D341Med (cell line): ENCODE data around the gene CDC6.

Experiments
- DNase-seq: peaks from one replicate; pipeline ENCODE4 v3.0.0; 2012; ENCODE audit warnings: low spot score

CDC6 gene, protein sequence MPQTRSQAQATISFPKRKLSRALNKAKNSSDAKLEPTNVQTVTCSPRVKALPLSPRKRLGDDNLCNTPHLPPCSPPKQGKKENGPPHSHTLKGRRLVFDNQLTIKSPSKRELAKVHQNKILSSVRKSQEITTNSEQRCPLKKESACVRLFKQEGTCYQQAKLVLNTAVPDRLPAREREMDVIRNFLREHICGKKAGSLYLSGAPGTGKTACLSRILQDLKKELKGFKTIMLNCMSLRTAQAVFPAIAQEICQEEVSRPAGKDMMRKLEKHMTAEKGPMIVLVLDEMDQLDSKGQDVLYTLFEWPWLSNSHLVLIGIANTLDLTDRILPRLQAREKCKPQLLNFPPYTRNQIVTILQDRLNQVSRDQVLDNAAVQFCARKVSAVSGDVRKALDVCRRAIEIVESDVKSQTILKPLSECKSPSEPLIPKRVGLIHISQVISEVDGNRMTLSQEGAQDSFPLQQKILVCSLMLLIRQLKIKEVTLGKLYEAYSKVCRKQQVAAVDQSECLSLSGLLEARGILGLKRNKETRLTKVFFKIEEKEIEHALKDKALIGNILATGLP

GRCh38 chr17:40287494-40288369 is at the start of gene CDC6:
CDC6 (plus strand) TSS chr17:40287879; CDS start chr17:40289421, 1,542 bp downstream.
- DNase-seq, result peak; percentile 99

GRCh38 chr17:40241252-40241834 is 46.3 kb upstream of the CDC6 start:
- no peak for DNase-seq

GRCh38 chr17:40242774-40243173 is 44.9 kb upstream of the CDC6 start:
- DNase-seq, result no peak

- DNase-seq, result no peak
Observed at GRCh38 chr17:40243761-40244160, 43.9 kb upstream of the CDC6 start.

DNA sequence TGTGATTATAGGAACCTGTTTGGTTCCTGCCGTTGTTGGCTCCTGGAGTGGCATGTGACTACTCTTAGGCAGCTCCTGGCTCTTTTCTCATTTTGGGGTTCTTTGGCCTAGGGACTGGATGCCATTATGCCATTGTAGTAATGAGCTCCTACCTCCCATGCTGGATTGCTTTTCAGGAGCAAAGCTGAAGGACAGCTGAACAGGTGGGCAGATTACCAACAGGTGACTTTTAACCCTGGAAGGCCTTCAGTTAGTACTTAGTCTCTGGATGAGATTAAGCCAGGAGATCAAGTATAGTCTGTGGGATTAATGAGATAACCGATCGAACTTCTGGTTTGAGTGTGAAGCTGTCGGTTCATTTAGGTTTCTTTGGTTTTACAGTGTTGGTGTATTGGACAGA is 43.4 kb upstream of the CDC6 start:
- DNase-seq, result no peak

DNA sequence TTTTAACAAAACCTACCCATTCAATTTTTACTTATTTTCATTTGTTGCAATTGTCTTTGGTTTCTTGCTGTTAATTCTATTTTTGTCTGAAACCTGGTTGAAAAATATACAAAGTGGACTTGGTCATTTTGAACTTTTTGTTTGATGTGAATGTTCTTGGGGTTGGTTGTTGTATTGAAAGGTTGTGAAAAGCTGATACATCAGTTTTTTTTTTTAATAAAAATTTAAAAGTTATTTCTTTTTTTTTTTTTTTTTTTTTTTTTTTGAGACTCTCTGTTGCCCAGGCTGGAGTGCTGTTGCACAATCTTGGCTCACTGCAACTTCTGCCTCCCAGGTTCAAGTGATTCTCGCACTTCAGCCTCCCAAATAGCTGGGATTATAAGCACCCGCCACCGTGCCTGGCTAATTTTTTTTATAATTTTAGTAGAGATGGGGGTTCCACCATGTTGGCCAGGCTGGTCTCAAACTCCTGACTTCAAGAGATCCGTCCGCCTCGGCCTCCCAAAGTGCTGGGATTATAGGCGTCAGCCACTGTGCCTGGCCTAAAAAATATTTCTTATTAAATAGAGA is 39.7 kb upstream of the CDC6 start:
- DNase-seq, result no peak

GRCh38 chr17:40248507-40248906 is 39.2 kb upstream of the CDC6 start:
- no peak for DNase-seq

DNA sequence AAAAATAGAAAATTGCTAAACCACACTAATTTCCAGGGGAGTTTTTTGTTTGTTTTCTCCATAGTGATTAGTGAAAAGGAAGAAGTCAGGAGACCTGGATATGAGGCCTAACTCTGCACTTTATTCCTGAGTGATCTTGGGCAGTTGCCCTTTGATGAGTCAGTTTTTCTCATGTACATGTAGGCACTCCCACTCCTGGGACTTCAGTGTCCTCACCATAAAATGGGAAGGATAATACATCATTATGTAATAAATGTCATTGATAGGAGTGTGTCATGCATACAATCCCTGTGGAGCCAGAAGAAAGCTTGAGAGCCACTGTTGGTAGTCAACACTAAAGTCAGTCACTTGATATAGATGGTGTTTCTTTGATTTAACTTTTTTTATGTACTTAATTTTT is 36.1 kb upstream of the CDC6 start:
- DNase-seq, result no peak

DNA sequence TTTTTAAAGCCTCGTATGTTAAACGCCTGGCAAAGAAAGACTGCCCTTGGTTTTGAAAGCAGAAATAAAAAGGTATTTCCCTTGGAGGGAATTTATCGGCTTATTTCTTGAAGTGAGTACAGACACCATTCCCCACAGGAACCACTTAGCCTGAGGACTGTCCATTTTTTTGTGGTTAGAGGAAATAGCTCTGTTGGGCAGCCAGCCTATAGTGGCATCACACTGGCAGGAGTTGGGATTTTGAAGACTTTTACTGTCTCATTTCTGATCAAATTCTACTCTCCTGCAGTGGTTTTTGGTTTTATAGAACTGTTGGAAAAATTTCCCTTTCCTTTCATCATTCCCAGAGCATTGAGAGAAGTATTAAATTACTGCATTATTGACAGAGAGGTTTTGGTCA is 34.1 kb upstream of the CDC6 start:
- no peak for DNase-seq

GRCh38 chr17:40259505-40259904 is 28.2 kb upstream of the CDC6 start:
- no peak for DNase-seq

DNA sequence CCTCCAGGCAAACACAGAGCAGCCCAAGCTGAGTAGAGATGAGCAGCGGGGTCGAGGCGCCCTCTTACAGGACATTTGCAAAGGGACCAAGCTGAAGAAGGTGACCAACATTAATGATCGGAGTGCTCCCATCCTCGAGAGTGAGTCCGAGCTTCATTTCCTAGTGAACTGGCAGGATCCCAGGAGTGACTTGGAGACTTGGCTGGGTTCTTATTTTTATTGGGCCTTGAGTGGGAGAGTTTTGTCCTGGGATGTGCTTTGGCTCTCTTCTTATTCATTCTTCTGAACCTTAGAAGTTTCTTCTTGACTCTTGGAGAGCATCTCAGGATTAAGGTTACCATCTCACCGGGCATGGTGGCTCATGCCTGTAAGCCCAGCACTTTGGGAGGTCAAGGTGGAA is 27.2 kb upstream of the CDC6 start:
- DNase-seq, result no peak

- DNase-seq, result no peak
Observed at GRCh38 chr17:40264458-40265185, 23.1 kb upstream of the CDC6 start.

DNA sequence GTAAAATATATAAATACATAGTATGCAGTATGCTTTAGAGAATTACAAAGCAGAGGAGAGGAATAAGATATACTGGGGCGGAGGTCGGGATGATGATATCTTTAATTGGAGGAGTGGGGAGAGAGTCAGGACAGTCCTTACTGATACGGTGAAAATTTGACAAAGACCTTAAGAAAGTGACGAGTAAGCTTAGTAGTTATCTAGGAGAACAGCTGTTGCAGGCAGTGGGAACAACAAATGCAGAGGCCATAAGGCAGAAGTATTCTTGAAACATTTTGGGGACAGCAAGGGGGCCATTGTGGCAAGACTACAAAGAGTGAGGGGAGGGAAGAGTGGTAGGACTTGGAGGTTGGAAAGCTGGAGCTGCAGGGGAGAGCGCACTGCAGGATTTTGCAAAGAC is 22.3 kb upstream of the CDC6 start:
- DNase-seq, result no peak

- DNase-seq, result no peak
Observed at GRCh38 chr17:40266882-40267281, 20.8 kb upstream of the CDC6 start.

- no peak for DNase-seq
Observed at GRCh38 chr17:40268141-40268712, 19.5 kb upstream of the CDC6 start.

- no peak for DNase-seq
Observed at GRCh38 chr17:40278414-40278813, 9.3 kb upstream of the CDC6 start.

- no peak for DNase-seq
Observed at GRCh38 chr17:40279402-40279801, 8.3 kb upstream of the CDC6 start.

DNA sequence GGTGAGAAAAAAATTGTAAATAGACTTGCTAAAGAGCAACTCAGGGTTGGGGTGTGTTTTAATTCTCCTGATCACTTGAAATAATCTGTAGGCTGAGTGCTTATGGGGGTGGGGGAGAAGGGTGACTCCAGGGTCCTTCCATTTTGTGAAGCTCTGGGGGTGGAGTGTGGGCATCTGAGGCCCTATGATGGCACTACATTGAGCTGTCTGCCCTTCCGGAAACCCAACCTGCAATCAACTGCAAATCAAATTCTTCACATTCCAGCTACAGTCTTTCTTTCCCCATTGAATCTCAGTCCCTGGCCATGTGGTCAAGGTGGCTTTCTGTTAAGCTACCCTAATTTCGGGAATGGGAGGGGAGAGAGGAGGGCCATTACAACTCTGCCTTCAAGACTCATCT is 6.0 kb upstream of the CDC6 start:
- DNase-seq, result no peak

GRCh38 chr17:40283662-40284061 is 4.0 kb upstream of the CDC6 start:
- DNase-seq, result no peak

DNA sequence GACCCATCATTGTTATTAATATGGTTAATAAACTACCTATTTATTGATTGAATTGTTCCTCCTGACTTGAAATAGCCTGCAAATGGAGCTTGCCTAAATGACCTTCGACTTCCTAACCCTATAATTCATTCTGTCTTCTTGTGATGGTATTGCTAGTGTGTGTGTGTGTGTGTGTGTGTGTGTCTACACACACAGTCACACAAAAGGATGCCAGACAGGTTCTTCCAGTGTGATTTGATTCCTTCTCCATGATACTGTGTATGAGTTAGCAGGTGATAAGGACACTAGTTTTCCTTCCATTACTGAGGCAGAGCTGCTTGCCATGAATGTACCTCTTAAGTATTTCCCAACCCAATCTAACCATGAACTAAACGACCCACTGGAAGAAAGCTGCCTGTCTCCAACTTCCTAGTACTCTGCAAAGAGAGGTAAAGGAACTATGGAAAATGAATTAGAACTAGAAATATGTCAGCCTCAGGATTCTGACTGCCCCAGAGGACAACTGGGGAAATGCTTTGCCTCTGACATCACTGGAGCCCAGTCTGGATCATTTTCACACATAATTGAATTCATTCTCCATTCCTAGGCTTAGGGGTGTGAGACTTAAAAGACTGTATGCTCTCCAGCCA is 3.5 kb upstream of the CDC6 start:
- DNase-seq, result no peak

DNA sequence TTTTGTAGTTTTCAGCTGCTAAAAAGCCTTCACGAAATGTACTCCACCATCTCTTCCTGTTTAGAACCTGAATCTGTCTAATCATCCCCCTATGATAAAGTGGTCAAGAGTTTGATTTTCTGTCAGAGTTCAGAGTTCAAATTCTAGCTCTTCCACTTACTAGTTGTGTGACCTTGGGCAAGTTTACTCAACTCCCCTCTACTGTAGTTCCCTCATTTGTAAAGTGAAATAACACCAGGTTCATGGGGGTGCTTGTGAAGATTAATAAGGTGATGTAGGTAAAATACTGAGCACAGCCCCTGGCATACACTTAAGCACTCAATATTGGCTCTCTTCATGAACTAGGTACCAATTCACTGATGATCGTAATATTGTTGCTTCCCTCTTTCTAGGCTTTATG is 1.2 kb upstream of the CDC6 start:
- DNase-seq, result no peak
